H7 (cell line): ENCODE results near the gene PDCD6IP. TPM values are rescaled to one million over a fixed set of nuclear protein-coding genes. Genes with fewer than 3 reads are reported as not detected.
A peak's percentile ranks its signal among the peaks of the same experiment; 100 is the strongest.

Source experiments
- DNase-seq: peaks from one replicate; pipeline ENCODE4 v3.0.0; 2012
- H3K27me3 ChIP-seq: 2 replicates; pipeline ENCODE4 v1.6.0; 2011; ENCODE audit warnings: mild to moderate bottlenecking, low read length; ENCODE audit not compliant: control insufficient read depth, insufficient read depth
- H3K36me3 ChIP-seq: replicated peaks from 2 replicates; pipeline ENCODE4 v1.5.1; 2011; ENCODE audit warnings: low read length; ENCODE audit not compliant: control insufficient read depth, insufficient read depth
- H3K4me3 ChIP-seq: 2 replicates; pipeline ENCODE4 v1.5.1; 2011; ENCODE audit warnings: low read depth, mild to moderate bottlenecking, control low read depth, low read length, moderate library complexity; ENCODE audit not compliant: insufficient read depth
- total RNA-seq: library from RNA; depleted of rRNA; stranded (reverse); fragments of >200 nt; shearing (Covaris generic); gene quantifications from 2 replicates; pipeline ENCODE4 v1.2.3, GENCODE V29; 2014; rRNA removed

The PDCD6IP gene
- total RNA-seq, 1 experiment from 2014 or later = 74.4 TPM

- H3K27me3 ChIP-seq = no peaks in the 10 kb centered on the region
- H3K4me3 ChIP-seq = no peak overlapping the region
- DNase-seq = no peak
- no peaks in the 10 kb centered on the region for H3K36me3 ChIP-seq
Measured at GRCh38 chr3:33908250-33908851, 109.9 kb downstream of the PDCD6IP start.

GRCh38 chr3:33909547-33909946 lies 111.1 kb downstream of the PDCD6IP start:
- no peak for DNase-seq
- Histone ChIP-seq H3K36me3 (no peaks in the 10 kb centered on the region), H3K27me3 (no peaks in the 10 kb centered on the region), H3K4me3 (no peak overlapping the region)

GRCh38 chr3:33910031-33910430 lies 111.6 kb downstream of the PDCD6IP start:
- no peak overlapping the region for H3K4me3 ChIP-seq
- H3K36me3 ChIP-seq = no peaks in the 10 kb centered on the region
- no peaks in the 10 kb centered on the region for H3K27me3 ChIP-seq
- DNase-seq = no peak

GRCh38 chr3:33911525-33912322 lies 113.3 kb downstream of the PDCD6IP start:
- Histone ChIP-seq H3K36me3 (no peaks in the 10 kb centered on the region), H3K4me3 (no peak overlapping the region), H3K27me3 (no peaks in the 10 kb centered on the region)
- DNase-seq = no peak

GRCh38 chr3:33914212-33914611 lies 115.8 kb downstream of the PDCD6IP start:
- Histone ChIP-seq H3K27me3 (no peaks in the 10 kb centered on the region), H3K4me3 (no peak overlapping the region), H3K36me3 (no peaks in the 10 kb centered on the region)
- DNase-seq = no peak

GRCh38 chr3:33914731-33915379 lies 116.4 kb downstream of the PDCD6IP start:
- H3K36me3 ChIP-seq = no peaks in the 10 kb centered on the region

GRCh38 chr3:33915796-33916546 lies 117.5 kb downstream of the PDCD6IP start:
- no peaks in the 10 kb centered on the region for H3K27me3 ChIP-seq
- DNase-seq = peak; percentile 59

More at GRCh38 chr3:33914731-33915379, 116.4 kb downstream of the PDCD6IP start:
- Histone ChIP-seq H3K27me3 (no peaks in the 10 kb centered on the region), H3K4me3 (no peak overlapping the region)
- DNase-seq = no peak

GRCh38 chr3:33918126-33918756 lies 119.8 kb downstream of the PDCD6IP start:
- no peak for DNase-seq
- Histone ChIP-seq H3K27me3 (no peaks in the 10 kb centered on the region), H3K4me3 (no peak overlapping the region), H3K36me3 (no peaks in the 10 kb centered on the region)

More at GRCh38 chr3:33915796-33916546, 117.5 kb downstream of the PDCD6IP start:
- no peaks in the 10 kb centered on the region for H3K36me3 ChIP-seq
- no peak overlapping the region for H3K4me3 ChIP-seq

Other genes with a start within 250 kb of the PDCD6IP start
- 41.0 and 41.1 TPM in 2 replicates for gene CLASP2, start 80.4 kb upstream of the PDCD6IP start, total RNA-seq